IPS-18c (cell line): ENCODE measurements around the gene RAB31.
"Not testable (repeated sequence)": the region's sequence is repeated elsewhere in the genome, so short reads cannot be mapped to it uniquely, and the experiment has no call there.

Experiments
- H3K4me3 ChIP-seq: 2 replicates; pipeline ENCODE4 v1.7.0; 2013; ENCODE audit warnings: low read depth, mild to moderate bottlenecking, low read length, moderate library complexity; ENCODE audit not compliant: insufficient read depth
- H3K9me3 ChIP-seq: one replicate; pipeline ENCODE4 v1.6.1; 2013; ENCODE audit warnings: mild to moderate bottlenecking, low read length, moderate library complexity; ENCODE audit not compliant: control insufficient read depth, insufficient read depth

The RAB31 gene

GRCh38 chr18:9848170-9848879, 140.2 kb downstream of the RAB31 start:
- Histone ChIP-seq H3K9me3 (no peaks in the 10 kb centered on the region), H3K4me3 (no peak overlapping the region)

GRCh38 chr18:9849407-9850283, 141.5 kb downstream of the RAB31 start:
- Histone ChIP-seq H3K4me3 (no peak overlapping the region), H3K9me3 (no peaks in the 10 kb centered on the region)

GRCh38 chr18:9850309-9850708, 142.2 kb downstream of the RAB31 start:
- H3K4me3 ChIP-seq: no peak overlapping the region
- no peaks in the 10 kb centered on the region for H3K9me3 ChIP-seq

- Histone ChIP-seq H3K9me3 (no peaks in the 10 kb centered on the region), H3K4me3 (no peak overlapping the region)
These were observed 143.4 kb downstream of the RAB31 start for GRCh38 chr18:9851511-9851910.

- H3K4me3 ChIP-seq: no peak overlapping the region
These were observed 144.4 kb downstream of the RAB31 start for GRCh38 chr18:9852266-9853081.

GRCh38 chr18:9854801-9855676, 146.9 kb downstream of the RAB31 start:
- H3K4me3 ChIP-seq: no peak overlapping the region

More at GRCh38 chr18:9852266-9853081, 144.4 kb downstream of the RAB31 start:
- H3K9me3 ChIP-seq: no peaks in the 10 kb centered on the region

GRCh38 chr18:9855681-9856080, 147.6 kb downstream of the RAB31 start:
- Histone ChIP-seq H3K4me3 (no peak overlapping the region), H3K9me3 (no peaks in the 10 kb centered on the region)

More at GRCh38 chr18:9854801-9855676, 146.9 kb downstream of the RAB31 start:
- H3K9me3 ChIP-seq: no peaks in the 10 kb centered on the region

- H3K4me3 ChIP-seq: no peak overlapping the region
- no peaks in the 10 kb centered on the region for H3K9me3 ChIP-seq
These were observed 148.0 kb downstream of the RAB31 start for GRCh38 chr18:9856092-9856491.

- H3K9me3 ChIP-seq: not testable (repeated sequence)
These were observed 149.4 kb downstream of the RAB31 start for GRCh38 chr18:9857479-9857998.

GRCh38 chr18:9858642-9859041, 150.5 kb downstream of the RAB31 start:
- Histone ChIP-seq H3K4me3 (no peak overlapping the region), H3K9me3 (no peaks in the 10 kb centered on the region)

More at GRCh38 chr18:9857479-9857998, 149.4 kb downstream of the RAB31 start:
- H3K4me3 ChIP-seq: not testable (repeated sequence)

- no peak overlapping the region for H3K4me3 ChIP-seq
These were observed 151.1 kb downstream of the RAB31 start for GRCh38 chr18:9859232-9859631.

GRCh38 chr18:9860682-9861081, 152.6 kb downstream of the RAB31 start:
- no peak overlapping the region for H3K4me3 ChIP-seq
- H3K9me3 ChIP-seq: no peaks in the 10 kb centered on the region

More at GRCh38 chr18:9859232-9859631, 151.1 kb downstream of the RAB31 start:
- no peaks in the 10 kb centered on the region for H3K9me3 ChIP-seq

- H3K4me3 ChIP-seq: no peak overlapping the region
These were observed 153.1 kb downstream of the RAB31 start for GRCh38 chr18:9861157-9861556.

GRCh38 chr18:9861933-9862332, 153.8 kb downstream of the RAB31 start:
- Histone ChIP-seq H3K9me3 (peaks cover 3% of the 10 kb centered on the region), H3K4me3 (no peak overlapping the region)

More at GRCh38 chr18:9861157-9861556, 153.1 kb downstream of the RAB31 start:
- H3K9me3 ChIP-seq: peaks cover 2% of the 10 kb centered on the region

- Histone ChIP-seq H3K9me3 (peaks cover 3% of the 10 kb centered on the region), H3K4me3 (no peak overlapping the region)
These were observed 154.6 kb downstream of the RAB31 start for GRCh38 chr18:9862686-9863085.

GRCh38 chr18:9863282-9863681, 155.2 kb downstream of the RAB31 start:
- H3K4me3 ChIP-seq: no peak overlapping the region
- H3K9me3 ChIP-seq: peaks cover 3% of the 10 kb centered on the region
